Gastrocnemius medialis (tissue), 4 donors: Measurements from ENCODE around the gene FAM177B.

Experiments
- POLR2A ChIP-seq, 2 donors: fragments of 450-650 bp; IDR thresholded peaks; one replicate each; pipeline ENCODE4 v1.6.1; 2017; ENCODE audit warnings: antibody characterized with exemption in 2 of 2, mild to moderate bottlenecking in 2 of 2, moderate library complexity in 2 of 2
- TF ChIP-seq, protein P1 (sequence below), 5 experiments: fragments of 450-650 bp in 3 of 5; fragments of 200-600 bp in 2 of 5; sonication (generic) in 2 of 5; IDR thresholded peaks in 4 of 5; conservative IDR thresholded peaks in 1 of 5; 1 replicate in 4 of 5; 2 replicates in 1 of 5; pipeline ENCODE4 v1.5.1; 2016 to 2019; ENCODE audit warnings: antibody characterized with exemption in 5 of 5, mild to moderate bottlenecking in 3 of 5, moderate library complexity in 3 of 5

DNA sequence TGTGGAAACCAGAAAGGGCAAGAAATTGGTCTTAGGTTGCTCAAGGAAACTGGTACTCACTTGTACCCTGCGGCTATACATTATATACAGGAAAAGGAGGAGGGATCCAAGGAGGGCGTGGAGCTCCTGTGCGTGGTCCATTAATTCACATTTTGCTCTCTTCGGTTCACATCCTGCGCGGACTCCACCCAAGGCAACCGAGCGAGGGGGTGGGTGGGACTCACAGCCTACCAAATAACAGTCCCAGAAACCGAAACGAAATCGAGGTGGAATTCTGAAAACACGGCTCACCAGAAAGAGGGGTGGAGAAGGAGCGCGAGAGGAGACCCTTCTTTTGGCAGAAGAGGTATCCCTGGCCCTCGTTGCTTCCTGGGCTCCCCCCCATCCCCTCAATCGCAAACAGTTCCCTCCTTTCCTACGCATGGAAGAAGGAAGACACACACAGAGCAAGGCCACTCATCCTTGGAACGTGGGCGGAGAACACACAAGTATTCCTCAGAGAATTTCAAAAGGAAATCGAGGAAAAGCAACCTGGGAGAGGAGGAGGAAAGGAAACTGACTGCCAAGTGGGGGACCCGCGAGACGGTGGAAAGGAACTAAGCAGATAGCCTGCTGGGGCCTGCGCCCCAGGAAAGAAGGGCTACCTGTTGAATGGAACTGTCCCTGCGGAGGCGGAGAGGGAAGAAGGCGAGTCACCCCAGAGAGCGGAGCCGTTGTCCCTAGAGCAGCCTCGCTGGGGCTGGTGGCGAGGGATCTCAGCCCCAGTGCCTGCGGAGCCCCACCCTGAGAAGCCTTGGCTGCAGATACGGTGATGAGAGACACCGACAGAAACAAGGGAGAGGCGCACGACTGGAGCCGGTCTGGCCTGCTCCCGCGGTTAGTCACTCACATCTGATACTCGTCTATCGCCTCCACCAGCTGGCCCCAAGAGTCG lies 25.4 kb upstream of the FAM177B start:
- TF ChIP-seq, protein P1, sequence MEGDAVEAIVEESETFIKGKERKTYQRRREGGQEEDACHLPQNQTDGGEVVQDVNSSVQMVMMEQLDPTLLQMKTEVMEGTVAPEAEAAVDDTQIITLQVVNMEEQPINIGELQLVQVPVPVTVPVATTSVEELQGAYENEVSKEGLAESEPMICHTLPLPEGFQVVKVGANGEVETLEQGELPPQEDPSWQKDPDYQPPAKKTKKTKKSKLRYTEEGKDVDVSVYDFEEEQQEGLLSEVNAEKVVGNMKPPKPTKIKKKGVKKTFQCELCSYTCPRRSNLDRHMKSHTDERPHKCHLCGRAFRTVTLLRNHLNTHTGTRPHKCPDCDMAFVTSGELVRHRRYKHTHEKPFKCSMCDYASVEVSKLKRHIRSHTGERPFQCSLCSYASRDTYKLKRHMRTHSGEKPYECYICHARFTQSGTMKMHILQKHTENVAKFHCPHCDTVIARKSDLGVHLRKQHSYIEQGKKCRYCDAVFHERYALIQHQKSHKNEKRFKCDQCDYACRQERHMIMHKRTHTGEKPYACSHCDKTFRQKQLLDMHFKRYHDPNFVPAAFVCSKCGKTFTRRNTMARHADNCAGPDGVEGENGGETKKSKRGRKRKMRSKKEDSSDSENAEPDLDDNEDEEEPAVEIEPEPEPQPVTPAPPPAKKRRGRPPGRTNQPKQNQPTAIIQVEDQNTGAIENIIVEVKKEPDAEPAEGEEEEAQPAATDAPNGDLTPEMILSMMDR (IDR thresholded peaks at IDR 0.05 in 4 of 5, conservative IDR thresholded peaks at IDR 0.05 in 1 of 5), result no peak
- TF ChIP-seq POLR2A (IDR thresholded peaks at IDR 0.05), result no peak
